Duodenal mucosa (tissue), 2 donors: ENCODE results near the gene FLT1.

ENCODE experiments used
- H3K27ac ChIP-seq: one replicate; pipeline ENCODE4 v1.7.0; 2013; ENCODE audit warnings: low read depth, low read length
- H3K27me3 ChIP-seq, 2 donors: one replicate each; pipeline ENCODE4 v1.7.0; 2013; ENCODE audit warnings: low read length in 2 of 2, control low read depth in 1 of 2; ENCODE audit not compliant: insufficient read depth in 2 of 2, control insufficient read depth in 1 of 2
- H3K36me3 ChIP-seq, 2 donors: one replicate each; pipeline ENCODE4 v1.7.0; 2013; ENCODE audit warnings: low read length in 2 of 2, control low read depth in 1 of 2; ENCODE audit not compliant: insufficient read depth in 2 of 2, control insufficient read depth in 1 of 2
- H3K4me1 ChIP-seq, 2 donors: one replicate each; pipeline ENCODE4 v1.7.0; 2013; ENCODE audit warnings: low read length in 2 of 2, control low read depth in 1 of 2; ENCODE audit not compliant: insufficient read depth in 2 of 2, control insufficient read depth in 1 of 2
- H3K4me3 ChIP-seq, 2 donors: one replicate each; pipeline ENCODE4 v1.7.0; 2013; ENCODE audit warnings: low read length in 2 of 2, low read depth in 1 of 2
- H3K9ac ChIP-seq, 2 donors: one replicate each; pipeline ENCODE4 v1.7.0; 2013; ENCODE audit warnings: low read length in 2 of 2, low read depth in 1 of 2
- H3K9me3 ChIP-seq, 2 donors: one replicate each; pipeline ENCODE4 v1.7.0; 2013; ENCODE audit warnings: low read length in 2 of 2, control low read depth in 1 of 2; ENCODE audit not compliant: control insufficient read depth in 1 of 2

FLT1 gene

GRCh38 chr13:28355046-28355821 is 139.7 kb downstream of the FLT1 start:
- H3K4me1 ChIP-seq = peaks cover 0 to 3% of the 10 kb centered on the region in 2 donors
- H3K27me3 ChIP-seq = no peaks in the 10 kb centered on the region
- no peaks in the 10 kb centered on the region for H3K36me3 ChIP-seq
- H3K9me3 ChIP-seq = no peaks in the 10 kb centered on the region
- H3K9ac ChIP-seq = no peak overlapping the region
- H3K27ac ChIP-seq = no peak overlapping the region
- H3K4me3 ChIP-seq = no peak overlapping the region

GRCh38 chr13:28353679-28354078 is 141.2 kb downstream of the FLT1 start:
- no peaks in the 10 kb centered on the region for H3K27me3 ChIP-seq
- H3K4me1 ChIP-seq = peaks cover 0 to 3% of the 10 kb centered on the region in 2 donors
- H3K9me3 ChIP-seq = no peaks in the 10 kb centered on the region
- no peak overlapping the region for H3K27ac ChIP-seq
- no peak overlapping the region for H3K4me3 ChIP-seq
- no peak overlapping the region for H3K9ac ChIP-seq
- no peaks in the 10 kb centered on the region for H3K36me3 ChIP-seq

GRCh38 chr13:28349907-28350654 is 144.8 kb downstream of the FLT1 start:
- H3K27me3 ChIP-seq = peaks cover 0 to 4% of the 10 kb centered on the region in 2 donors
- H3K27ac ChIP-seq = no peak overlapping the region
- no peaks in the 10 kb centered on the region for H3K9me3 ChIP-seq
- no peak overlapping the region for H3K4me3 ChIP-seq
- no peaks in the 10 kb centered on the region for H3K4me1 ChIP-seq
- no peak overlapping the region for H3K9ac ChIP-seq
- no peaks in the 10 kb centered on the region for H3K36me3 ChIP-seq

GRCh38 chr13:28349371-28349770 is 145.6 kb downstream of the FLT1 start:
- H3K36me3 ChIP-seq = no peaks in the 10 kb centered on the region

GRCh38 chr13:28347456-28348371 is 147.2 kb downstream of the FLT1 start:
- no peaks in the 10 kb centered on the region for H3K36me3 ChIP-seq
- H3K27ac ChIP-seq = no peak overlapping the region
- H3K4me1 ChIP-seq = no peaks in the 10 kb centered on the region
- H3K27me3 ChIP-seq = peaks cover 0 to 4% of the 10 kb centered on the region in 2 donors
- H3K4me3 ChIP-seq = no peak overlapping the region
- no peak overlapping the region for H3K9ac ChIP-seq
- no peaks in the 10 kb centered on the region for H3K9me3 ChIP-seq

More at GRCh38 chr13:28349371-28349770, 145.6 kb downstream of the FLT1 start:
- H3K9ac ChIP-seq = no peak overlapping the region
- H3K27ac ChIP-seq = no peak overlapping the region
- no peaks in the 10 kb centered on the region for H3K4me1 ChIP-seq
- peaks cover 0 to 4% of the 10 kb centered on the region in 2 donors for H3K27me3 ChIP-seq
- H3K9me3 ChIP-seq = no peaks in the 10 kb centered on the region
- H3K4me3 ChIP-seq = no peak overlapping the region

GRCh38 chr13:28346154-28346553 is 148.8 kb downstream of the FLT1 start:
- Histone ChIP-seq H3K9ac (no peak overlapping the region), H3K9me3 (no peaks in the 10 kb centered on the region), H3K4me3 (no peak overlapping the region), H3K4me1 (no peaks in the 10 kb centered on the region), H3K27me3 (peaks cover 0 to 4% of the 10 kb centered on the region in 2 donors), H3K36me3 (no peaks in the 10 kb centered on the region), H3K27ac (no peak overlapping the region)

GRCh38 chr13:28344163-28344562 is 150.8 kb downstream of the FLT1 start:
- H3K4me1 ChIP-seq = no peaks in the 10 kb centered on the region
- H3K27me3 ChIP-seq = peaks cover 0 to 4% of the 10 kb centered on the region in 2 donors
- H3K4me3 ChIP-seq = no peak overlapping the region
- no peak overlapping the region for H3K9ac ChIP-seq
- no peaks in the 10 kb centered on the region for H3K36me3 ChIP-seq
- no peak overlapping the region for H3K27ac ChIP-seq
- H3K9me3 ChIP-seq = no peaks in the 10 kb centered on the region

GRCh38 chr13:28342251-28342650 is 152.7 kb downstream of the FLT1 start:
- H3K9ac ChIP-seq = no peak overlapping the region
- H3K4me3 ChIP-seq = no peak overlapping the region
- H3K27me3 ChIP-seq = no peaks in the 10 kb centered on the region
- no peaks in the 10 kb centered on the region for H3K36me3 ChIP-seq
- H3K27ac ChIP-seq = no peak overlapping the region
- no peaks in the 10 kb centered on the region for H3K9me3 ChIP-seq
- peaks cover 0 to 6% of the 10 kb centered on the region in 2 donors for H3K4me1 ChIP-seq

- no peak overlapping the region for H3K9ac ChIP-seq
- H3K27ac ChIP-seq = no peak overlapping the region
- H3K9me3 ChIP-seq = no peaks in the 10 kb centered on the region
- peaks cover 0 to 6% of the 10 kb centered on the region in 2 donors for H3K4me1 ChIP-seq
- H3K36me3 ChIP-seq = no peaks in the 10 kb centered on the region
- H3K27me3 ChIP-seq = no peaks in the 10 kb centered on the region
- H3K4me3 ChIP-seq = no peak overlapping the region
Measured at GRCh38 chr13:28340272-28340793, 154.6 kb downstream of the FLT1 start.
